NCI-H2196 (cell line): ENCODE results near the gene MBTPS1.
"Not testable (repeated sequence)": the region's sequence is repeated elsewhere in the genome, so short reads cannot be mapped to it uniquely, and the experiment has no call there.

ENCODE experiments used
- DNase-seq: peaks from one replicate; lab custom pipeline; 2025; ENCODE audit not compliant: unreplicated experiment; lab: John Stamatoyannopoulos, UW

MBTPS1 gene

DNA sequence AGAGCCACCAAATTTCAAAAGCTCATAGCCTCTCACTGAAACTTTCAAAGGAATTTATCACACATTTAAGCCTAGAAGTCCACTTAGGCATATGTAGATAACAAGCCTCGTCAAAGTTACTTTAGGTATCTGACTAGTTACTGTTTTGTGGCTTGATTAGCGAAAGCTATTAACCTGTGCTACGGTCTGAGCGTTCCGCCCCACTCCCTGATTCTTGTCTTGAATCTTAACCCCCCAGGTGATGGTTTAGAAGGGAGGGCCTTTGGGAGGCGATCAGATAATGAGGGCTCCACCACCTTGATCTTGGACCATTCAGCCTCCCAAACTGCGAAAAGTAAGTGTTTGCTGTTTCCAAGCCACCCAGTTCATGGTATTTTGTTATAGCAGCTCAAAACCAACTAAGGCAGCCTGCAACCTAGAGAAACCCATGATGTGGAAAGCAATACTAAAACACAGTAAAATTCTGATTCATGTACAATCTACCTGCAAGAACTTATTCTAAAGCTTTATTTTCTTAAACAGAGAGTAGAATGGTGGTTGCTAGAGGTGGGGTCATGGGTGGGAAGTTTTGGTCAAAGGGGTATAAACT is 21.1 kb upstream of the MBTPS1 start:
- no peak for DNase-seq

DNA sequence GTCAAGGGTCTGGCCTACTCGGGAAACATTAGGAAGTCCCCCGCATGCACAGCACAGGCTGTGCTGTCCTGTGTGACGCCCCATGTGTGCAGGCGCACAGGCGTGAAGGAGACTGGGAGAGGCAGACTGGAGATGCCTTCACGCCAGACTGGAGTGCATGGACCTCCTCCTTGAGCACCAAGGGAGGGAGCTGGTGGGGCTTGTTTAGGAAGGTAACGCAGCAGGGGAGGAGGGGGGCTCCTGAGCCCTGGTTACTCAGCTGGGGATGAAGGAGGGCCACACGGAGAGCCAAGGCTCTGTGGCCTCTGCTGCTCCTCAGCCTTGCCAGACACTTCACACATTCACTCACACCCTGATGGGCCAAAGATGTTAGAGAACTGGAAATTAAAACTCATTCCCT is 20.5 kb upstream of the MBTPS1 start:
- no peak for DNase-seq

DNA sequence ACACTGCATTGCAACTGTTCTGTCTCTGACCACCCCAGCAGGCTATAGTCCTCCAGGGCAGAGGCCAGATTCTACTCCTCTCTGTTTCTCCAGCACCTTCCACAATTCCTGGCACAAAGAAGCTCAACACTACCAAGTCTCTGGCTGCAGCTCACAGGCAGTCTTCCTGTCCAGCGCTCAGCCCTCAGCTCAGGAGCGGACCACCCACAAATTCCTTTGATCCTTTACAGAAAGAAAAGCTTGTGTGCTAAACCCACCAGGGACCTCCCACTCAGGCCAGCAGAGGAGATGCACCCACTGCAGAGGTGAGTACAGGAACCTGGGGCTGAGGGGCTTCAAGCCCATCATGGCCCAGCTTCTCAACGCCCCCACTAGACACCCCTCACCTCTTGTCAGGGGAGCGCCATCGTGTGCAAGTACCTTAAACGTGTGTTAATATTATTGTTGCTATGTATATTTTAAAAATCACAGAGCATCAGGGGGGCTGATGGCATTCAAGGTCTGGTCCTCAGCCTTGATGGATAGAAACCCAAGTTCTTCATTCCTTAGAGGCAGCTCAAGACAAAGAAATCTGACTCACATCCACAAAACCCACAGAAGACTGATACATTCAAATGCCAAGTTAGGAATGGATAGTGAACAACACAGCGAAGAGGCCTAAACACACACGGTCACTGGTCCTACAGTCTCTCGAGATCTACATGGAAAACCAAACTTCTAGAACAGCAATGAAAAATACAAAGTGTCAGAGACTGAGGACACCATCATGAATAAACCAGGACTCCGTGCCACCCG is 19.8 kb upstream of the MBTPS1 start:
- DNase-seq, result no peak

GRCh38 chr16:84132527-84133285 is 16.0 kb upstream of the MBTPS1 start:
- DNase-seq, result no peak

- DNase-seq, result no peak
Observed at GRCh38 chr16:84131117-84131516, 14.4 kb upstream of the MBTPS1 start.

DNA sequence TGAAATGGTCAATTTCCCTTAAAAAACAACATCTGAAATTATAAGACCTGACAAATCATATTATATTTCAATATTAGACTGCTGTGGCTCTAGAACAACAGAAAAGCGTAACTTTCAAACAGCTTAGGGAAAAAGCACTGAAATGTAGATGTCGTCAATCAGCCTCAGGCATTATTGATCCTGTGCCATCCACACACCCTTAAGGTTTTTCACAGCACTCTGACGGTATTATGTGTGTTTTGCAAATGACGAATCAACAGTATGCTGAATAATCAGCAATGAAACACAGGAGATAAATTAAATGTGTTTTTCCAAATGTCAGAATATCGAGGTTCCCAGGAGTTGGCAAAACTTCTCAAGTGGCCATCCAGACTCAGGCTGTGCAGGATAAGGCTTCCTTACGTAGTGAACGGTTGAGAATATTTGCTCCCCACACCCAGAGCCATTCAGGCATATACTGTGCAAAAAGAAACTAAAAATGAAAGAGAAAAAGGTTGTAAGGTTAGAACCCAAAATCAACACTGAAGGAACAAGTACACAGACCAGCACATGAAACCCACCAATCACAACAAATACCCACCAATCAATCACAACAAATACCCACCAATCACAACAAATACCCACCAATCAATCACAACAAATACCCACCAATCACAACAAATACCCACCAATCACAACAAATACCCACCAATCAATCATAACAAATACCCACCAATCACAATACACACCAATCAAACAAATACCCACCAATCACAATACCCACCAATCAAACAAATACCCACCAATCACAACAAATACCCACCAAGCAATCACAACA is 7.7 kb upstream of the MBTPS1 start:
- DNase-seq, result no peak

DNA sequence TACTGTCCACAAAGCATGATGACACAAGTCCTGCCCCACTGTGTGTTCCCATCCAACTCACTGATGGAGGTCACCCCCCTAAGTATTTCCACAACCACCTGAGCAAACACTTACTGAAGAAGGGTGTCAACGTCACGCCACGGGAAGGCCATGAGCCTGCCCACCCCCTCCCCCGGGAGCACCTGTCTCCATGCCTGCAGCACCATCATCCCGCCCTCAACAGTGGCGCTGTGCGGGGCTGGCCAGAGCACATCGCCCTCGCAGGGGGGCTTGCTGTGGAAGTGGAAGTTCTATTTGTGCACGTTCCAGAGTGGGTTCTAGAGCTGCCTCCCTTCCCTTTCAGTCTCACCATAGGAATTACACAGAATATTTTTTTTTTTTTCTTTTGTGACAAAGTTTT is 4.3 kb upstream of the MBTPS1 start:
- DNase-seq, result no peak

- DNase-seq, result no peak
Observed at GRCh38 chr16:84120023-84120422, 3.3 kb upstream of the MBTPS1 start.

GRCh38 chr16:84119368-84119767 is 2.6 kb upstream of the MBTPS1 start:
- DNase-seq, result no peak

DNA sequence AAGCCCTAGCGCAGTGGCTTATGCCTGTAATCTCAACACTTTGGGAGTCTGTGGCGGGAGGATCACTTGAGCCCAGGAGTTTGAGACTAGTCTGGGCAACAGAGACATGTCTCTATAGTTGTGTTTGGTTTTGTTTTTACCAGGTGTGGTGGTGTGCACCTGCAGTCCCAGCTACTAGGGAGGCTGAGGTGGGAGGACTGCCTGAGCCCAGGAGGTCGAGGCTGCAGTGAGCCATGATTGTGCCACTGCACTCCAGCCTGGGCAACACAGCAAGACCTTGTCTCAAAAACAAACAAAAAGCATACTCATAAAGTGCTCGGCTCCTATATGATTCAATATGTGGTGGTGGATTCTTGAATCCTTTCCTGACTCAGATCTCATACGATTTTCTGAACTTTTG is 1.6 kb upstream of the MBTPS1 start:
- not testable (repeated sequence) for DNase-seq

- no peak for DNase-seq
Observed at GRCh38 chr16:84117494-84117843, 727 bp upstream of the MBTPS1 start.

GRCh38 chr16:84115919-84116719 is 623 bp downstream of the MBTPS1 start:
- DNase-seq, result no peak

- DNase-seq, result not testable (repeated sequence)
Observed at GRCh38 chr16:84111949-84112348, 4.8 kb downstream of the MBTPS1 start.

DNA sequence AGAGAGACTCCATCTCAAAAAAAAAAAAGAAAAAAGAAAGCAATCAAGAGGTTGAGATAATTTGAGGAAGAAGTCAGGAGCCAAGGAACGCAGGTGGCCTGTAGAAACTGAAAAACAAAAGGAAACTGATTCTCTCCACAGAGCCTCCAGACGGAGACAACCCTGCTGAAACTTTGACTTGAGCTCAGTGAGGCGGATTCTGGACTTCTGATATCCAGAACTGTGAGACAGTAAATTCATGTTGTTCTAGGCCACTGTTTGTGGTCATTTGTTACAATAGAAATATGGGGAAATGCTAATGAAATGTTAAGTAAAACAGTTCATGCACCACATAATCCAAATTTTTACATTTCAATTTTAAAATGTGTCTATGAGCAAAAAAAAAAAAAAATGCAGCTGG is 5.2 kb downstream of the MBTPS1 start:
- no peak for DNase-seq

GRCh38 chr16:84110527-84110926 is 6.2 kb downstream of the MBTPS1 start:
- no peak for DNase-seq

DNA sequence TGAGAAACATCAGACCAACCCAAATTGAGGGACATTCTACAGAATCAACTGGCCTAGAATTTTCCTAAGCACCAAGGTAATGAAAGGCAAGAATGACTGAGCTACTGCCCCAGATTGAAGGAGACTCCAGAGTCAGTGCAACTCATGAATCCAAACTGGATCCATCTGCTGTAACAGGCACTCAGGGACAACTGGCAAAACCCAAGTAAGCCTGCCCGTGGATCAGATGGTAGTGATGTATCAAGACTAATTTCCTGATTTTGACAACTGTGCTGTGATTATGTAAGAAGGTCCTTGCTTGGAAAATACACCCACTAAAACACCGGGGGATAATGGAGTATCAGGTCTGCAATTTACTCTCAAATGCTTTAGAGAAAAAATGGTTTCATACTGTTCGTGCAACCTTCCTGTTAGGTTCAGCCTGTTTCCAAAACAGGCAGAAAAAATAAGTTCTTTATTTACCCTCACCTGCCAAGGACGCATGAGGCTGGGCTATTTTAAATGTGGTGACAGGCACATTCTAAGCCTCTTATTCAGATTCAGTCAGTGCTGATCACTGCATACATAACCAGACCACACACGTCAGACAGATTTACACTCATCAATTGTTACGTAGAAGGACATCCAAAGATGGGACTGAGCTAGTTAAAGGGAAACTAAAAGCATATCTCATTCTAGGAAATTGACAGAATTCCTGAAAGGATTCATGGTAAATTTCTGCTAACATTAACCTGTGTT is 7.0 kb downstream of the MBTPS1 start:
- DNase-seq, result no peak

DNA sequence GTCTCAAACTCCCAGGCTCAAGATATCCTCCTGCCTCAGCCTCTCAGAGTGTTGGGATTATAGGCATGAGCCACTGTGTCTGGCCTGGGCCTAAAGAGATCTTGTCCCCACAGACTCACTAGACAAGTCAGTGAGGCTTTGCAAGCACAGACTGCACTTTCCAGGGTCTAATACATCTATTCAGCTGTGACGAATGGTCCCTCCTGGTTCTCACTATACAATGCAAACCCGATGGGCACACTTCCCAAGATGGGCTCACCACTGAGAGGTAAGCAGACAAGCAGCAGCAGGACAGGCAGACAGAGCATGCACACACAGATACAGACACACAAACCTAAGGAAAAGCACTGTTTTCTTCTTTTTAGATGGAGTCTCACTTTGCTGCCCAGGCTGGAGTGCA is 8.8 kb downstream of the MBTPS1 start:
- DNase-seq, result no peak

- DNase-seq, result no peak
Observed at GRCh38 chr16:84105948-84106740, 10.6 kb downstream of the MBTPS1 start.

DNA sequence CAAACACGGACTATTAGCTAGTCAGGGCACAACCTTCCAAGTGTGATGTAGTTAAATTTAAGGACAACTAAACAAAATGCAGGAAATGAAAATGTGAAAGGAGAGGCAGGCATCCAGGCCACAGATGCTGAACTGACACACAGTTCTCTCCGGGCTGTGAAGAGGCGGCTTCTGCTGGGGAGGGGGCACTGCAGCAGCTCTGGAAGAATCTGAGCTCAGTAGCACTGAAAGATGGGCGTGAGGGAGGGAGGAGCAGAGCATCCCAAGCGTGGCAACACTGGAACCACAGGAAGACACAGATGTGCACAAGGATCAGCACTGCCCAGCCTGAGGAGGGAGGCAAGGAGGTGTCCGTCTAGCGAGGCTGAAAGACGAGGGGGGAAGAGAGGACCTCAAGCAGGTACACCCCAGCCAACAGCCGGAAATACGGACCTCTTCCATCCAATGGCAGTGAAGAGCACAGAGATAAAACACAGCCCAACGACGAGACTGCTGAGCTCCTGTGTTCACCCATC is 11.4 kb downstream of the MBTPS1 start:
- no peak for DNase-seq
